Thyroid gland (tissue), 4 donors: ENCODE data around the gene NLGN1. TPM values are rescaled to one million over a fixed set of nuclear protein-coding genes. Genes with fewer than 3 reads are reported as not detected.

ENCODE experiments used
- DNase-seq, 2 donors: peaks; one replicate each; pipeline ENCODE4 v3.0.0-alpha.2; 2019
- H3K27ac ChIP-seq, 3 donors: fragments of 200-600 bp; sonication (generic); 1 replicate in 2 of 3; 2 replicates in 1 of 3; pipeline ENCODE4 v1.5.1; 2016 to 2019; ENCODE audit warnings: mild to moderate bottlenecking in 1 of 3, moderate library complexity in 1 of 3
- H3K27me3 ChIP-seq: fragments of 200-600 bp; sonication (generic); one replicate; pipeline ENCODE4 v1.5.1; 2019
- H3K36me3 ChIP-seq, 2 donors: fragments of 200-600 bp; sonication (generic); one replicate each; pipeline ENCODE4 v1.5.1; 2016 to 2019
- H3K4me1 ChIP-seq, 2 donors: fragments of 200-600 bp; sonication (generic); one replicate each; pipeline ENCODE4 v1.5.1; 2017 to 2019
- H3K4me3 ChIP-seq, 3 donors: fragments of 200-600 bp; sonication (generic); replicated peaks in 1 of 3; 1 replicate in 2 of 3; 2 replicates in 1 of 3; pipeline ENCODE4 v1.5.1; 2016; ENCODE audit warnings: mild to moderate bottlenecking in 1 of 3
- H3K9me3 ChIP-seq: fragments of 200-600 bp; sonication (generic); one replicate; pipeline ENCODE4 v1.5.1; 2017
- POLR2A ChIP-seq, 2 donors: fragments of 450-650 bp; IDR thresholded peaks; one replicate each; pipeline ENCODE4 v1.6.1; 2017; ENCODE audit warnings: antibody characterized with exemption in 2 of 2, mild to moderate bottlenecking in 2 of 2, moderate library complexity in 1 of 2
- WGBS, 2 donors: methylation state at CpG; one replicate each; pipeline ENCODE4 v1.1.5; 2017; 5-methylcytosine and 5-hydroxymethylcytosine counted together
- intact Hi-C: fragments of 100-400 bp; cut with DNase I; formaldehyde crosslinking; loops from one replicate; pipeline ENCODE4 v1.15.1; 2023
- total RNA-seq, 4 donors: library from RNA; depleted of rRNA; stranded (reverse); fragments of >200 nt; gene quantifications; one replicate each; pipeline ENCODE4 v1.2.3, GENCODE V29; 2016
- TF ChIP-seq, protein P1 (sequence below), 6 experiments: fragments of 200-600 bp in 3 of 6; fragments of 450-650 bp in 3 of 6; sonication (generic) in 3 of 6; IDR thresholded peaks; one replicate each; pipeline ENCODE4 v1.5.1; 2016 to 2019; ENCODE audit warnings: antibody characterized with exemption in 6 of 6, mild to moderate bottlenecking in 2 of 6, inconsistent platforms in 1 of 6, moderate library complexity in 1 of 6

The NLGN1 gene
- total RNA-seq, 4 donors from 2014 or later: 2.4 to 13.9 (median 2.9) TPM

GRCh38 chr3:173933113-173933512 lies 535.6 kb downstream of the NLGN1 start:
- intact Hi-C loops: no loop called here
- Histone ChIP-seq H3K4me3 (no peak overlapping the region), H3K4me1 (peaks cover 2% of the 10 kb centered on the region in 2 donors), H3K36me3 (no peaks in the 10 kb centered on the region), H3K9me3 (no peaks in the 10 kb centered on the region), H3K27ac (no peak overlapping the region), H3K27me3 (no peaks in the 10 kb centered on the region)
- 65 to 69% methylated on average over 1 of the region's 1 CpG for WGBS, 2 donors
- TF ChIP-seq, protein P1, sequence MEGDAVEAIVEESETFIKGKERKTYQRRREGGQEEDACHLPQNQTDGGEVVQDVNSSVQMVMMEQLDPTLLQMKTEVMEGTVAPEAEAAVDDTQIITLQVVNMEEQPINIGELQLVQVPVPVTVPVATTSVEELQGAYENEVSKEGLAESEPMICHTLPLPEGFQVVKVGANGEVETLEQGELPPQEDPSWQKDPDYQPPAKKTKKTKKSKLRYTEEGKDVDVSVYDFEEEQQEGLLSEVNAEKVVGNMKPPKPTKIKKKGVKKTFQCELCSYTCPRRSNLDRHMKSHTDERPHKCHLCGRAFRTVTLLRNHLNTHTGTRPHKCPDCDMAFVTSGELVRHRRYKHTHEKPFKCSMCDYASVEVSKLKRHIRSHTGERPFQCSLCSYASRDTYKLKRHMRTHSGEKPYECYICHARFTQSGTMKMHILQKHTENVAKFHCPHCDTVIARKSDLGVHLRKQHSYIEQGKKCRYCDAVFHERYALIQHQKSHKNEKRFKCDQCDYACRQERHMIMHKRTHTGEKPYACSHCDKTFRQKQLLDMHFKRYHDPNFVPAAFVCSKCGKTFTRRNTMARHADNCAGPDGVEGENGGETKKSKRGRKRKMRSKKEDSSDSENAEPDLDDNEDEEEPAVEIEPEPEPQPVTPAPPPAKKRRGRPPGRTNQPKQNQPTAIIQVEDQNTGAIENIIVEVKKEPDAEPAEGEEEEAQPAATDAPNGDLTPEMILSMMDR (IDR thresholded peaks at IDR 0.05): no peak
- no peak for TF ChIP-seq POLR2A (IDR thresholded peaks at IDR 0.05)
- DNase-seq: no peak

DNA sequence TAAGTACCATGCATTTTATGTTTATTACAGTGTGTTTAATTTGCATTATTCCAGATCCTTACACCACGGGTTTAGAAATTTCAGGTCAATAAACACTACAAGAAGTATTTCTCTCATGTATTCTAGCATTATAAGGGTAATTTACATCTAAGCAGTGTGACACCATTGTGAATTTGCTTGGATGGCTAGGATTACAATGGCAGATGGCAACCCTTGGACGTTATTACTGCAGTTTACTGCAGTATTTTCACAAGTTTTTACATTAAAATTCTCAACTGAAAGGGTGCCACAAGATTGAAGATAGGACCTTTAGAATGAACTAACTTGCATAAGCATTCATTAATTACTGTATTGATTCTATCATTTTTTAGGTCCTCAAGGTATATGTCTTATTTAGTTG lies 538.8 kb downstream of the NLGN1 start:
- Histone ChIP-seq H3K9me3 (no peaks in the 10 kb centered on the region), H3K4me1 (peaks cover 8 to 10% of the 10 kb centered on the region in 2 donors), H3K4me3 (no peak overlapping the region), H3K27me3 (no peaks in the 10 kb centered on the region), H3K36me3 (no peaks in the 10 kb centered on the region), H3K27ac (no peak overlapping the region)
- intact Hi-C loops: no loop called here
- TF ChIP-seq POLR2A (IDR thresholded peaks at IDR 0.05): no peak
- TF ChIP-seq, protein P1 (IDR thresholded peaks at IDR 0.05): no peak
- no peak for DNase-seq
- WGBS, 2 donors: 66 to 79% methylated on average over 2 of the region's 2 CpGs

DNA sequence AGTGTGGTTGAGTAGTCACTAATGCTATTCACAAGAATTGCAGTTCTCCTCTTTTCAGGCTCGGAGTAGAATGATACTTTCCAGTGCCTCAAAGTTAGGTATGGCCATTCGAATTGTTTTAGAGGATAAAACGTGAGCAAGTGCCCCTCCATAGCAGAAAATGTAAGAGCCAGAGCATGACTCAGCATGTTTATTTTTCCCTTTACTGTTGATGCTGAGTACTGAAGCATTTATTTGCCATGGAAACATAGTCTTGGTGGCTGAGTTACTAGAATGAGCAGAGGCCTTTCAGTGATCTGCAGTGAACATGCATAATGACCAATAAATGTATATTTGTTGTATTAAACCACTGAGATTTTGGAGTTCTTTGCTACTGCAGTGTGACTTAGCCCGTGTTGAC lies 540.6 kb downstream of the NLGN1 start:
- H3K36me3 ChIP-seq: no peaks in the 10 kb centered on the region
- H3K27me3 ChIP-seq: no peaks in the 10 kb centered on the region
- no peak for DNase-seq
- peaks cover 8 to 10% of the 10 kb centered on the region in 2 donors for H3K4me1 ChIP-seq
- 18 to 43% methylated on average over 4 of the region's 4 CpGs for WGBS, 2 donors
- no peaks in the 10 kb centered on the region for H3K9me3 ChIP-seq
- H3K27ac ChIP-seq: no peak overlapping the region
- intact Hi-C loops: no loop called here
- TF ChIP-seq POLR2A (IDR thresholded peaks at IDR 0.05): no peak
- TF ChIP-seq, protein P1 (IDR thresholded peaks at IDR 0.05): no peak
- no peak overlapping the region for H3K4me3 ChIP-seq

GRCh38 chr3:173938616-173939015 lies 541.1 kb downstream of the NLGN1 start:
- DNase-seq: no peak
- no peak for TF ChIP-seq POLR2A (IDR thresholded peaks at IDR 0.05)
- TF ChIP-seq, protein P1 (IDR thresholded peaks at IDR 0.05): no peak
- Histone ChIP-seq H3K27me3 (no peaks in the 10 kb centered on the region), H3K36me3 (no peaks in the 10 kb centered on the region), H3K4me1 (peaks cover 8 to 10% of the 10 kb centered on the region in 2 donors), H3K27ac (no peak overlapping the region), H3K4me3 (no peak overlapping the region), H3K9me3 (no peaks in the 10 kb centered on the region)
- 78 to 80% methylated on average over 2 of the region's 2 CpGs for WGBS, 2 donors
- intact Hi-C loops: no loop called here

DNA sequence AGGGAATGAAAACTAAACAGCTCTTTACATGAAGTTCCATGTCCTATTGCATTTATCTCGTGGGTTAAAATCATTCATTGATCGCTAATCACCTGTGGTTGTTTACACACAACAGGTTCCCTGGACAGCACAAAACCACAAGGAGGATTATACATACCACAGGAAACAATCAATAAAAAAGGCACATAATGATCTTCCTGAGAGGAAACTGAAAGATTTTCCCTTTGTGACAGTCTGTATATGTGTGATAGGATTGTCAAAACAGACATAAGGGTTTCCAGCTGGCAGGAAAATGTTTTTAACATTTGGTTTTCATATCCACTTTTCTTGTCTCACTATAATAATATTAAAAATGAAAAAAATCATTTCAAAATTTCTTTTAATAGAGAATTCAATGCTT lies 541.8 kb downstream of the NLGN1 start:
- Histone ChIP-seq H3K9me3 (no peaks in the 10 kb centered on the region), H3K4me1 (peaks cover 8 to 10% of the 10 kb centered on the region in 2 donors), H3K4me3 (no peak overlapping the region), H3K36me3 (no peaks in the 10 kb centered on the region), H3K27me3 (no peaks in the 10 kb centered on the region), H3K27ac (no peak overlapping the region)
- no peak for DNase-seq
- TF ChIP-seq, protein P1 (IDR thresholded peaks at IDR 0.05): no peak
- no peak for TF ChIP-seq POLR2A (IDR thresholded peaks at IDR 0.05)
- WGBS, 2 donors: 74 to 76% methylated on average over 2 of the region's 2 CpGs
- intact Hi-C loops: no loop called here
